ENCODE data around the gene CNGB1.
"Not testable (repeated sequence)": the region's sequence is repeated elsewhere in the genome, so short reads cannot be mapped to it uniquely, and the experiment has no call there.

The CNGB1 gene

GRCh38 chr16:57950382-57950781 lies 20.5 kb downstream of the CNGB1 start:
- DNase-seq = no peak

DNA sequence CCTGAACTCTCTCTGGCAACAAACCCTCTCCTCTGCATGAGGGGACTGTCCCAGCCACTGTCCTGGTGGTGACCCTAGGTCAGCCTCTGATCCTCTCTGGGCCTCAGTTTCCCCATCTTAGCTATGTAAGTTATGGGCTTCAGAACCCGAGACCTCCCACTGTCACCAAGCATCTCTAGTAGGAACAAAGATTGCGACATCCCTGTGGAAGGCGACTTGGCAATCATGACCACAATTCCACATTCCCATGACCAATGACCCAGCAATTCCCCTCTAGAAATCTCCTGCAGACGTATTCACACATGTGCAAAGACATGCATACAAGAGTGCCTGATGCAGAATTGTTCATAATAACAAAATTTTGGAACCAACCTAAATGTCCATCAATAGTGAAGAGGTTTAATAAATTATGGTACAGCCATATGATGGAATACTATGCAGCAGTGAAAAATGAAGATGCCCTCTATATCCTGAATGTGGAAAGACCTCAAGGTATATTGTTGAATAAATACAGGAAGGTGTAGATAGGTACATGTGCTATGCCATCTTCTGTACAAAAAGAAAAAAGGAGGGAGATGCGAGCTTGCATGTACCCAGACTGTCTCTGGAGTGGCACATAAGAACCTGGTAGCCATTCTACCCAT lies 21.2 kb downstream of the CNGB1 start:
- no peak for DNase-seq

DNA sequence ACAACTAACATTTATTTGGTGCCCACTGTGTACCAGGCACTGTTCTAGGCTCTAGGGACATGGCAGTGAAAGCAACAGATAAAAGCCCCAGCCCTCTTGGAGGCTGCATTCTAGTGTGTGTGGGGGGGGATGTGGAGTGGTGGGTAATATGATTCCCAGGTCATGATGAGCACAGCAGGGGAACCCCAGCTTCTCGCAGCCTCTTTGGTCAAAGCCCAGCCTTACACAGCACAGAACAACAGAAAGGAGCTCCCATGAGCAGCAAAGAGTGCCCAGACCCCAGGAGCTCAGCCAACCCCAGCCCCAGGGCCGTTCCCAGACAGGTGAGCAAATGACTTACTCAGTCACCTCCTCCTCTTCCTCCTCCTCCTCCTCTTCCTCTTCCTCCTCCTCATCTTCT lies 21.9 kb downstream of the CNGB1 start:
- no peak for DNase-seq

DNA sequence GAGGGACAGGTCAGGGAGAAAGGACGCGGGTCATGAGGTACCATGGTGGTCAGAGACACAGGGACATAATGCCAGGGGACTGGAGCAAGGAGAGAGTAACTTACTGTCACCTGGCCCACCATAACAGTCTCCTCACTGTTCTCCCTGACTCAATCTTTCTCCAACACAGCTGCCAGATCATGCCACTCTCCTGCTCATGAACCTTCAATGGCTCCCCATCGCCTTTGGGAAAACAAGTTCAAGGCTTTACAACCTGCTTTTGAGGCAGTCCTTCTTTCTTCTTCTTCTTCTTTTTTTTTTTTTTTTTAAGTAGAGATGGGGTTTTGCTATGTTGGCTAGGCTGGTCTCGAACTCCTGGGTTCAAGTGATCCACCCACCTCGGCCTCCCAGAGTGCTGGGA lies 22.9 kb downstream of the CNGB1 start:
- no peak for DNase-seq

DNA sequence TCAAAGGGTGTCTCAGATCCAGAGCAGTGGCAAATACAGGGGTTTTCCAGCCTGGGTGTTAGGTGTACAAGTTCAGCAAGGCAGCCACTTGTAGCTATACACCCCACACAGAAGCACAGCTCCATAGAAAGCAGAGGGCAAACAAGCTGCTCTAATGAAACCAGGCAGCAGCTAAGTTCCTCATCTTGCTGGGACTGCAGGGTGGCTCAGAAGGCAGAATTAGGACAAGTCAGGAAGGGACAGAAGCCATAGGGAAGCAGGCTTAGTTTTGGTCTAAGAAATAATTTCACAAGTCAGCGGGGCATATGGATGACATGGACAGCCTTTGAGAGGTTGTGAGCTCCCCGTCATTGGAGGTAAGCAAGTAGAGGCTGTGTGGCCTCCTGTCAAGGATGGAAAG lies 23.7 kb downstream of the CNGB1 start:
- DNase-seq = no peak

- peak; percentile 33 for DNase-seq
Observed at GRCh38 chr16:57946181-57946801, 24.6 kb downstream of the CNGB1 start.

- no peak for DNase-seq
Observed at GRCh38 chr16:57945740-57946138, 25.2 kb downstream of the CNGB1 start.

DNA sequence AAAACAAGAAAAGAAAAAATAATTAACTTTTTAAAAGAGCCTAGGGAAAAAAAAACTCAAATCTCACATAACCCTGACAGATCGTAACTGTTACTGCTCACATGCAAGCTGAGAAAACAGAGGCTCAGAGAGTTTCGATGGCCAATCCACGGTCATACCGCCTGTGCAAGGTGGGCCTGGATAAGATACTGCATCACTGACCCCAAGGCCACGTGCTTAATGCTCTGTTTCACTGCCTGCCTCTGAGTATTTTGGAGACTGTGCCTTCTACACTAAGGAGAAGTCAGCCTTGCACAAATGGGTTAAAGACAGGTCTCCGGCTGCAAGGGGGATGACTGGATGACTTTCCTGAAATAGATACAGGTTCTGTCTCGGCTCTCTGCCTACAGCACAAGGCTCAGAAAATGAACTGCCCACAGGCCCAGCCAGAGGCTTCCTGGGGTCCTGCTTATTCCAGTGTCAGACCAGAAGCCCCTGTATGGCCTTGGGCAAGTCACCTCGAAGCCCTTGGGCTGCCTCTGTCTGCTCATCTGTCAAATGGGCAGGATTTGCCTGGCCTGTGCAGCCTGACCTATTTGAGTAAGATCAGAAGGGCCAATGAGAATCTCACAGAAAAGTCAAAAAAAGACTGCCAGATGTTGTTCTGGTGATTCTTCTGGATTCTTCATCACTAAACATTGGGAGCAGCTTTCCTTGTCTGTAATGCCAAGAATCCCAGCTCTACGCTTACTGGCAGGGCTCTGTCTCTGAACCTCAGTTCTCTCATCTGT lies 25.8 kb downstream of the CNGB1 start:
- DNase-seq = no peak

DNA sequence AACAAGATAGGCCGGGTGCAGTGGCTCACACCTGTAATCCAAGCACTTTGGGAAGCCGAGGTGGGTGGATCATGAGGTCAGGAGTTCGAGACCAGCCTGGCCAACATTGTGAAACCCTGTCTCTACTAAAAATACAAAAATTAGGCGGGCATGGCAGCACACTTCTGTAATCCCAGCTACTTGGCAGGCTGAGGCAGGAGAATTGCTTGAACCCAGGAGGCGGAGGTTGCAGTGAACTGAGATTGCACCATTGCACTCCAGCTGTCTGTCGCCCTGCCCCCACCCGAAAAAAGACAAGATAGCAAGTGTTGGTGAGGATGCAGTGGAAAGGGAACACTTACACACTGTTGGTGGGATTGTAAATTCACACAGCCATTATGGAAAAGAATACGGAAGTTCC lies 27.5 kb downstream of the CNGB1 start:
- DNase-seq = not testable (repeated sequence)

- DNase-seq = not testable (repeated sequence)
Observed at GRCh38 chr16:57941901-57942300, 29.0 kb downstream of the CNGB1 start.

- no peak for DNase-seq
Observed at GRCh38 chr16:57941016-57941664, 29.8 kb downstream of the CNGB1 start.

- DNase-seq = no peak
Observed at GRCh38 chr16:57940382-57940966, 30.5 kb downstream of the CNGB1 start.

- DNase-seq = no peak
Observed at GRCh38 chr16:57939872-57940224, 31.1 kb downstream of the CNGB1 start.

- no peak for DNase-seq
Observed at GRCh38 chr16:57938936-57939871, 31.7 kb downstream of the CNGB1 start.

DNA sequence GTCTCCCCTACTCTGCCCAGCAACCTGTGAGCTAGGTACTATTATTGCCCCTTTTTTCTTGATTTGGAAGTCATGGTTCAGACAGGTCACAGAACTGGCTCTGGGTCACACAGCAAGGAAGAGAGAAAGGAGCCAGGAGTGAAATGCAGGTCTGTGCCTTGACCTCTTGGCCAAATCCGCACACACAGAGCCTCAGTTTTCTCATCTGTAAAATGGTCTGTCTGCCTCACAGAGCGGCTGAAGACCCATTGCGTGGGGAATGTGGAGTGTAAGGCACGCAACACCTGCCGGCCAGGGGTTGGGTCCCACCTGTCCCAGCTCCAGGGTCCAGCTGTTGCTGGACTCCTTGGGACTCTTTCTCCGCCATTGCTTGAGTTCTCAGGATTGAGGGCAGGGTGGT lies 32.4 kb downstream of the CNGB1 start:
- no peak for DNase-seq

GRCh38 chr16:57937861-57938260 lies 33.1 kb downstream of the CNGB1 start:
- no peak for DNase-seq

- no peak for DNase-seq
Observed at GRCh38 chr16:57935904-57936303, 35.0 kb downstream of the CNGB1 start.

GRCh38 chr16:57930533-57930932 lies 40.4 kb downstream of the CNGB1 start:
- no peak for DNase-seq

- no peak for DNase-seq
Observed at GRCh38 chr16:57929250-57929649, 41.7 kb downstream of the CNGB1 start.

GRCh38 chr16:57926041-57926440 lies 44.9 kb downstream of the CNGB1 start:
- DNase-seq = no peak

- DNase-seq = no peak
Observed at GRCh38 chr16:57925310-57925709, 45.6 kb downstream of the CNGB1 start.

GRCh38 chr16:57924514-57924913 lies 46.4 kb downstream of the CNGB1 start:
- DNase-seq = no peak
